HEK293T (cell line): ENCODE results near the gene WBP1L.

Experiments
- ARNT ChIP-seq: fragments of 450-650 bp; IDR thresholded peaks from 2 replicates; pipeline ENCODE4 v1.6.1; 2017; ENCODE audit warnings: mild to moderate bottlenecking
- BHLHE40 ChIP-seq: fragments of 450-650 bp; IDR thresholded peaks from 2 replicates; pipeline ENCODE4 v1.6.1; 2016; ENCODE audit warnings: mild to moderate bottlenecking, moderate library complexity, borderline replicate concordance
- CTBP1 ChIP-seq: fragments of 450-650 bp; IDR thresholded peaks from 2 replicates; pipeline ENCODE4 v1.6.1; 2016; ENCODE audit warnings: borderline replicate concordance
- FOXA1 ChIP-seq: fragments of 450-650 bp; IDR thresholded peaks from 2 replicates; pipeline ENCODE4 v1.6.1; 2016; ENCODE audit warnings: mild to moderate bottlenecking
- FOXM1 ChIP-seq: fragments of 450-650 bp; IDR thresholded peaks from 2 replicates; pipeline ENCODE4 v1.6.1; 2017; ENCODE audit warnings: mild to moderate bottlenecking, borderline replicate concordance
- LEF1 ChIP-seq: fragments of 450-650 bp; IDR thresholded peaks from 2 replicates; pipeline ENCODE4 v1.6.1; 2017; ENCODE audit warnings: mild to moderate bottlenecking, borderline replicate concordance
- PKNOX1 ChIP-seq: fragments of 450-650 bp; IDR thresholded peaks from 2 replicates; pipeline ENCODE4 v1.6.1; 2016
- SP1 ChIP-seq: fragments of 450-650 bp; IDR thresholded peaks from 2 replicates; pipeline ENCODE4 v1.6.1; 2017
- SUZ12 ChIP-seq: fragments of 450-650 bp; IDR thresholded peaks from 2 replicates; pipeline ENCODE4 v1.6.1; 2016; ENCODE audit warnings: mild to moderate bottlenecking
- ZNF384 ChIP-seq: fragments of 450-650 bp; IDR thresholded peaks from 2 replicates; pipeline ENCODE4 v1.6.1; 2016

- no peak for TF ChIP-seq ZNF384
- no peak for TF ChIP-seq LEF1
- no peak for TF ChIP-seq PKNOX1
- TF ChIP-seq CTBP1, result no peak
- no peak for TF ChIP-seq BHLHE40
- no peak for TF ChIP-seq FOXM1
- no peak for TF ChIP-seq SUZ12
- no peak for TF ChIP-seq SP1
- TF ChIP-seq ARNT, result no peak
- no peak for TF ChIP-seq FOXA1
Observed at GRCh38 chr10:102745157-102745556, 1.4 kb downstream of the WBP1L start.
